Measurements from ENCODE around the gene GGACT. TPM values are rescaled to one million over a fixed set of nuclear protein-coding genes. Genes with fewer than 3 reads are reported as not detected.
A peak's percentile ranks its signal among the peaks of the same experiment; 100 is the strongest.

The GGACT gene
- 1 to 10 TPM; 6.7 to 9.6 TPM for total RNA-seq
- polyA plus RNA-seq = 1 to 10 TPM; 4.4 to 7.7 TPM

DNA sequence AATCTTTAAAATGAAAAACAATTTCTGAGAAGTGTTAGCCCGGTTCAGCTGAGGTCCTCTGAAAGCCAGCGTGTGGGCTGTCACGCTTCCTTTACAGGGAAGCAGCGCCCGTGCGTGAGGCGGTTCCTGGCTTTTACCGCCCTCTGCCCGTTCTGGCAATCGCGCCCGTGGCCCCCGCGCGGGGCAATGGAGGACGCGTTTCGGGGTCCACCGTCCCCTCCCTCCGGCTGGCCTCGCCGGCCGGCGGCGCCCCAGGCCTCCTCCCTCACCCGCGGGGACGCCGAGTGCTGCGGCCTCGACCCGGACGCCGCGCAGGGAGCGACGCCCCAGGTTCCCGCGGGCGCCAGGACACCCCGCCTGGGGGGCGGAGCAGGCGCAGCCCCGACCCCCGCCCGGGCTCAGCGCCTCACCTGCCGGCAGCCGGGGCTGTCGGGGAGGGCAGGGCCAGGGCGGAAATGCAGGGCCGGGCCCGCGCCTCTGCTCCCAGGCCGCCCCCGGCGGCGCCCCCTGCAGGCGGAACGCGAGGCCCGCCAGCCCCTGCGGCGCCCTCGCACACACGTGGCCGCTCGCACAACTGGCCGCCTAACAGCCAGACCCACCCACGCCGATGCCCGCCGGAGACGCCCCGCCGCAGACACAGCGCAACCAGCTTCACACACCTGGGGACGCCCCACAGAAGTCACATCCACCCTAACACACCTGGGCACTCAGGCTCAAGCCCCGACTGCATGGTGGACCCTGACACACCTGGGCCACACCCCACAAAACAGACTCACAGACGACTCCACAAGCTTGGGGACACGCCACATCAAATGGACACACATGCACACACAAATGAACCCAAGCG is at the start of gene GGACT:
GGACT (minus strand) TSS at position 459 of the 847 bp plus-strand sequence. CDS start 56,198 bp downstream, outside the sequence.
- H3K27ac Mint-ChIP-seq = peak within 1 kb of the TSS; percentile 83 to 95 (median 91)
- Histone ChIP-seq H3K9me3 (ENCODE audit: control insufficient read depth in 1 of 2, low read length in 2 of 2) (no peaks in the 10 kb centered on the region), H3K27ac (ENCODE audit: low read depth, low read length) (peak within 1 kb of the TSS; percentile 74), H3K36me3 (ENCODE audit: insufficient read depth, low read length) (no peaks in the 10 kb centered on the region), H3K4me1 (ENCODE audit: insufficient read depth, low read length) (peaks cover 42% of the 10 kb centered on the region), H3K27me3 (ENCODE audit: insufficient read depth, low read length) (no peaks in the 10 kb centered on the region), H3K4me3 (ENCODE audit: low read length in 2 of 2) (peak within 1 kb of the TSS; percentile 57 to 77)
- peaks cover 0 to 2% (median 0%) of the 10 kb centered on the region in 8 donors for H3K9me3 Mint-ChIP-seq
- CTCF ChIA-PET (ENCODE audit: partially characterized antibody) = interaction anchor here (0.8 to 9.5 kb wide), 13 partner anchors 10 to 930 kb away, joined by 3 to 182 read pairs (median 4); partner anchors contain the start of gene TMTC4
- intact Hi-C loops (cut with micrococcal nuclease) = loop anchor here (1.0 to 5.0 kb wide), 4 partner anchors 15 to 932 kb away; no protein-coding TSS in a partner anchor
- POLR2A ChIA-PET (ENCODE audit: partially characterized antibody) = interaction anchor here (0.8 to 4.0 kb wide), 5 partner anchors 9 to 931 kb away, joined by 3 to 27 read pairs (median 4); partner anchors contain the start of gene TMTC4
- no peaks in the 10 kb centered on the region for H3K36me3 Mint-ChIP-seq
- H3K4me1 Mint-ChIP-seq = peaks cover 34 to 50% (median 41%) of the 10 kb centered on the region in 4 donors
- H3K27me3 Mint-ChIP-seq = no peaks in the 10 kb centered on the region
- peak within 1 kb of the TSS; percentile 82 to 90 (median 86) for H3K4me3 Mint-ChIP-seq
- DNase-seq = peak; percentile 77 to 87 (median 83)

DNA sequence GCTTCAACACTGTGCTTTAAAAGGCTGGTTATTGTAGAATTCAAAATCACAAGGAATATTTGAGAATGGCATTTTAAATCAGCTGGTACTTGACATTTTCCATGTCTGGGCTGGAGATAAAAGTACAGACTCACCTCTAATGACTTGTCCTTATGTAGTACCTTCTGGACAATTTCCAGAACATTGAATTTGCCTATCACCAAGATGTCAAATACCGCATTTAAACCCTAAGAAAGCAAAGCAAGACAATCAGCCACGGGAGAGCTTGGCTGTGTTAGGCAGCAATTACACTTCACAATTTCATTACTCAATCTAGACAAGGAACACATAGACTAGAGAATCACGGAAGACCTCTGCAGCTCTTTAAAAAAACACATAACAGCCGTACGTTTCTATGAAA is 49.2 kb upstream of the GGACT start:
- intact Hi-C loops (cut with micrococcal nuclease) = no loop called here

DNA sequence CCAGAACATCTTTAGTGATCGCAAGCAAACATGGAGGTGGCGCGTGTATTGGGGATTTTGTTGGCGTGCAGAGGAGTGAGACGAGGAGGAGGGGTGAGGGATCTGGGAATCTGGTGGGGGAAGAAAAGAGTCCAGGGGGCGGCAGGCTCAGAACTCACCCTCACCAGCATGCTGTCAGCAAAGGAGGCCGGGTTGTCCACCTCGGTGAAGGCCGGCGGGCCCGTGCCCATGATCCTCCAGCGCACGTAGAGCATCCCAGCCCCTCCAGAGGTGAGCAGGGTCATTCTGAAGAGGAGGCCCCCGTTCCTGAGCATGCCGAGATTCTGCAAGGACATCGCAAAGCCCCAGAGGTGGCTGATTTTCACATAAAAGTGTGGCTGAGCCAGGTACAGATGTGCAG is 48.8 kb upstream of the GGACT start:
- Mint-ChIP-seq H3K27ac (no peak overlapping the region), H3K36me3 (peaks cover 47 to 76% of the 10 kb centered on the region in 2 donors), H3K4me3 (no peak overlapping the region), H3K4me1 (peaks cover 0 to 2% (median 0%) of the 10 kb centered on the region in 4 donors), H3K9me3 (no peaks in the 10 kb centered on the region), H3K27me3 (no peaks in the 10 kb centered on the region)
- H3K4me1 ChIP-seq (ENCODE audit: insufficient read depth, low read length) = no peaks in the 10 kb centered on the region
- intact Hi-C loops (cut with micrococcal nuclease) = no loop called here
- no peak overlapping the region for H3K4me3 ChIP-seq (ENCODE audit: low read length in 2 of 2)
- H3K27me3 ChIP-seq (ENCODE audit: insufficient read depth, low read length) = no peaks in the 10 kb centered on the region
- H3K36me3 ChIP-seq (ENCODE audit: insufficient read depth, low read length) = peaks cover 31% of the 10 kb centered on the region
- ChIA-PET CTCF (ENCODE audit: partially characterized antibody) (interaction anchor here (1.1 kb wide), 1 partner anchor 10 kb away, joined by 4 read pairs; no protein-coding TSS in a partner anchor), POLR2A (ENCODE audit: partially characterized antibody) (no interaction called here)
- H3K27ac ChIP-seq (ENCODE audit: low read depth, low read length) = no peak overlapping the region
- H3K9me3 ChIP-seq (ENCODE audit: control insufficient read depth in 1 of 2, low read length in 2 of 2) = no peaks in the 10 kb centered on the region
- DNase-seq = no peak

More for the DNA sequence above, 49.2 kb upstream of the GGACT start:
- Mint-ChIP-seq H3K27ac (no peak overlapping the region), H3K4me1 (peaks cover 0 to 2% (median 0%) of the 10 kb centered on the region in 4 donors), H3K27me3 (no peaks in the 10 kb centered on the region), H3K4me3 (no peak overlapping the region), H3K9me3 (no peaks in the 10 kb centered on the region), H3K36me3 (peaks cover 47 to 74% of the 10 kb centered on the region in 2 donors)
- no peak overlapping the region for H3K4me3 ChIP-seq (ENCODE audit: low read length in 2 of 2)
- ChIA-PET POLR2A (ENCODE audit: partially characterized antibody) (interaction anchor here (1.5 kb wide), 1 partner anchor 11 kb away, joined by 5 read pairs; no protein-coding TSS in a partner anchor), CTCF (ENCODE audit: partially characterized antibody) (interaction anchor here (1.1 kb wide), 1 partner anchor 9 kb away, joined by 4 read pairs; no protein-coding TSS in a partner anchor)
- peaks cover 31% of the 10 kb centered on the region for H3K36me3 ChIP-seq (ENCODE audit: insufficient read depth, low read length)
- H3K27ac ChIP-seq (ENCODE audit: low read depth, low read length) = no peak overlapping the region
- no peaks in the 10 kb centered on the region for H3K27me3 ChIP-seq (ENCODE audit: insufficient read depth, low read length)
- no peaks in the 10 kb centered on the region for H3K9me3 ChIP-seq (ENCODE audit: control insufficient read depth in 1 of 2, low read length in 2 of 2)
- DNase-seq = no peak
- H3K4me1 ChIP-seq (ENCODE audit: insufficient read depth, low read length) = no peaks in the 10 kb centered on the region

DNA sequence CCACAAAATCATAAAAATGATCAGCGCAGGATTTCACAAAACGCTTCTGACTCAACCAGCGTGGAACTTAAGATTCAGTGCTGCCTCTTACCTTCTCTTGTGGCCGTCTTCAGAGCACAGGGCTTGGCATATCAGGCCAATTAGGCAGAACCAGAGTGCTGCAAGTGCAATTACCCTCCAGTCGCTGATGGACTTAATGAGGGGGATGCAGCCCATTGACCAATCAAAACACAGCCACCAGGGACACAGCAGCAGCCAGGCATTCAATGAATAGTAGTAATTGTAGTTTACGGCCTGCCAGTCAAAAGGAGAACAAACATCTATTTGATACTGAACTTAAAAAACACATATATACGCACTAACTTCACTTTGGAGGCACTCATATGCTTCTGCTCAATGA is 47.9 kb upstream of the GGACT start:
- Mint-ChIP-seq H3K4me1 (peaks cover 0 to 2% (median 0%) of the 10 kb centered on the region in 4 donors), H3K4me3 (no peak overlapping the region), H3K27ac (peak overlapping the region in 1 of 7 donors; percentile 13), H3K27me3 (no peaks in the 10 kb centered on the region), H3K36me3 (peaks cover 45 to 74% of the 10 kb centered on the region in 2 donors), H3K9me3 (no peaks in the 10 kb centered on the region)
- no peaks in the 10 kb centered on the region for H3K4me1 ChIP-seq (ENCODE audit: insufficient read depth, low read length)
- DNase-seq = no peak
- intact Hi-C loops (cut with micrococcal nuclease) = no loop called here
- ChIA-PET CTCF (ENCODE audit: partially characterized antibody) (no interaction called here), POLR2A (ENCODE audit: partially characterized antibody) (no interaction called here)
- H3K4me3 ChIP-seq (ENCODE audit: low read length in 2 of 2) = no peak overlapping the region
- H3K27me3 ChIP-seq (ENCODE audit: insufficient read depth, low read length) = no peaks in the 10 kb centered on the region
- H3K36me3 ChIP-seq (ENCODE audit: insufficient read depth, low read length) = peaks cover 25% of the 10 kb centered on the region
- no peaks in the 10 kb centered on the region for H3K9me3 ChIP-seq (ENCODE audit: control insufficient read depth in 1 of 2, low read length in 2 of 2)
- H3K27ac ChIP-seq (ENCODE audit: low read depth, low read length) = no peak overlapping the region

DNA sequence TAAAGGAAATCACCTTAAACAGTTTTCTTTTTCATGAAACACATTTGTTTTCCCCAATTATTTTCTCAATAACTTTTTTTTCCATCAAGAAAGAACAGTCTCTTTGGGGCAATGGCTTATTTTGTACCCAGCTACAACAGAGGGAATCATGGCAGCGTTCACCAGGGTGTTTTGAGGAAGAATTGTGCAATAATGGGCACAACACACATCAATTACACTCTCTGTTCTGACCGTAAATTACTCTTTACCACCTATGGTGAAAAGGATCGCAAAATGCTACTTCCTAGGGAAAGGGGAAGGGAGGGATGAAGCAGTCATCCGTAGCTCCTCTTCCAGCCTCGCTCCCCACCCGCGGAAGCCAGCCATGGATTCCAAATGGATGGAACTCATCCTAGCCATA is 47.4 kb upstream of the GGACT start:
- CTCF ChIA-PET (ENCODE audit: partially characterized antibody) = no interaction called here
- Mint-ChIP-seq H3K4me3 (no peak overlapping the region), H3K4me1 (peaks cover 0 to 2% (median 0%) of the 10 kb centered on the region in 4 donors), H3K9me3 (no peaks in the 10 kb centered on the region), H3K27me3 (no peaks in the 10 kb centered on the region), H3K36me3 (peaks cover 41 to 71% of the 10 kb centered on the region in 2 donors), H3K27ac (peak overlapping the region in 1 of 7 donors; percentile 13)
- H3K4me3 ChIP-seq (ENCODE audit: low read length in 2 of 2) = no peak overlapping the region
- H3K27me3 ChIP-seq (ENCODE audit: insufficient read depth, low read length) = no peaks in the 10 kb centered on the region
- H3K4me1 ChIP-seq (ENCODE audit: insufficient read depth, low read length) = no peaks in the 10 kb centered on the region
- no peak for DNase-seq
- H3K27ac ChIP-seq (ENCODE audit: low read depth, low read length) = no peak overlapping the region
- intact Hi-C loops (cut with micrococcal nuclease) = no loop called here
- H3K9me3 ChIP-seq (ENCODE audit: control insufficient read depth in 1 of 2, low read length in 2 of 2) = no peaks in the 10 kb centered on the region
- H3K36me3 ChIP-seq (ENCODE audit: insufficient read depth, low read length) = peaks cover 22% of the 10 kb centered on the region
- POLR2A ChIA-PET (ENCODE audit: partially characterized antibody) = no interaction called here

DNA sequence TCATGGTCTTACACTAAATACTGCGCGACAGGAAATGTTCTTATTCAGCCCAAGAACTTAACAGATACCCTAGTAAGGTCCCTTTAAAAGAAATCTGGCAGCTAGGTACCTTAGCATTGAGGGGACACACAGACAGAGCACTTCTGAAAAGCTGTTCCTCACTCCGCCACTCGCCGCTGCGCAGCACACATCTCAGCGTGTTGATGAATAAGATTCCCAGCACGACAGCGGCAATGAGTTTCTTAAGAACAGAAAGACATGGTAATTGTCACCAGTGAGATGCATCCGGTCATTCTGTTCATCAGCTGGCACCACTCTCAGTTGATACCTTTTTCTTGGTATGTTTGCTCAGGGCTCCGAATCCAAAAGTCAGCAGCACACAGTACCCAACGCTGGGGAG is 46.1 kb upstream of the GGACT start:
- no peak overlapping the region for H3K4me3 Mint-ChIP-seq
- no peaks in the 10 kb centered on the region for H3K27me3 Mint-ChIP-seq
- intact Hi-C loops (cut with micrococcal nuclease) = no loop called here
- no peaks in the 10 kb centered on the region for H3K4me1 ChIP-seq (ENCODE audit: insufficient read depth, low read length)
- H3K27me3 ChIP-seq (ENCODE audit: insufficient read depth, low read length) = no peaks in the 10 kb centered on the region
- POLR2A ChIA-PET (ENCODE audit: partially characterized antibody) = no interaction called here
- H3K36me3 ChIP-seq (ENCODE audit: insufficient read depth, low read length) = peaks cover 20% of the 10 kb centered on the region
- H3K4me1 Mint-ChIP-seq = peaks cover 0 to 2% (median 0%) of the 10 kb centered on the region in 4 donors
- CTCF ChIA-PET (ENCODE audit: partially characterized antibody) = no interaction called here
- H3K27ac Mint-ChIP-seq = peak overlapping the region in 1 of 7 donors; percentile 43
- no peak overlapping the region for H3K27ac ChIP-seq (ENCODE audit: low read depth, low read length)
- no peaks in the 10 kb centered on the region for H3K9me3 Mint-ChIP-seq
- H3K36me3 Mint-ChIP-seq = peaks cover 52 to 82% of the 10 kb centered on the region in 2 donors
- H3K9me3 ChIP-seq (ENCODE audit: control insufficient read depth in 1 of 2, low read length in 2 of 2) = no peaks in the 10 kb centered on the region
- no peak overlapping the region for H3K4me3 ChIP-seq (ENCODE audit: low read length in 2 of 2)
- no peak for DNase-seq

DNA sequence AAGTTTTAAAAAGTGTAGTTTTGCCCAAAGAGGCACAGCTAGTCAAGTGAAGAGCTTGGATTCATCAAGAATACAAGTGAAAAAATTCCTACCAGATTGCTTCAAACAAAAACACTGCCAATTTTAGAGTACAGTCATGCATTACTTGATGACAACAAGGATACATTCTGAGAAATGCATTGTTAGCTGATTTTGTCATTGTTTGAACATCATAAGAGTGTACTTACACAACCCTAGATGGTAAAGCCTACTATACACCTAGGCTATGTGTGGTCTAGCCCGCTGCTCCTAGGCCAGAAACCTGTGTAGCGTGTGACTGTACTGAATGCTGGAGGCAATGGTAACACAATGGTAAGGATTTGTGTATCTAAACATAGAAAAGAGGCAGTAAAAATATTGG is 44.9 kb upstream of the GGACT start:
- POLR2A ChIA-PET (ENCODE audit: partially characterized antibody) = no interaction called here
- H3K27me3 Mint-ChIP-seq = no peaks in the 10 kb centered on the region
- Histone ChIP-seq H3K36me3 (ENCODE audit: insufficient read depth, low read length) (peaks cover 20% of the 10 kb centered on the region), H3K4me1 (ENCODE audit: insufficient read depth, low read length) (no peaks in the 10 kb centered on the region), H3K27me3 (ENCODE audit: insufficient read depth, low read length) (no peaks in the 10 kb centered on the region), H3K9me3 (ENCODE audit: control insufficient read depth in 1 of 2, low read length in 2 of 2) (no peaks in the 10 kb centered on the region), H3K27ac (ENCODE audit: low read depth, low read length) (no peak overlapping the region), H3K4me3 (ENCODE audit: low read length in 2 of 2) (no peak overlapping the region)
- CTCF ChIA-PET (ENCODE audit: partially characterized antibody) = interaction anchor here (1.6 kb wide), 1 partner anchor 61 kb away, joined by 6 read pairs; no protein-coding TSS in a partner anchor
- intact Hi-C loops (cut with micrococcal nuclease) = no loop called here
- H3K4me3 Mint-ChIP-seq = no peak overlapping the region
- H3K36me3 Mint-ChIP-seq = peaks cover 64 to 86% of the 10 kb centered on the region in 2 donors
- peaks cover 0 to 2% (median 0%) of the 10 kb centered on the region in 4 donors for H3K4me1 Mint-ChIP-seq
- DNase-seq = no peak
- H3K27ac Mint-ChIP-seq = peak overlapping the region in 1 of 7 donors; percentile 31
- H3K9me3 Mint-ChIP-seq = no peaks in the 10 kb centered on the region

Measured in CD4-positive, alpha-beta memory T cell (primary cell).